Measurements from ENCODE around the gene GPR84. TPM values are rescaled to one million over a fixed set of nuclear protein-coding genes. Genes with fewer than 3 reads are reported as not detected.

Gene GPR84
- total and polyA plus RNA-seq, 2 donors (not counting 3 experiments of a cell fraction or from before 2014, with no cell fraction given), result not detected

GRCh38 chr12:54405106-54405505, 40.8 kb upstream of the GPR84 start:
- dilution Hi-C loops (cut with MboI; ENCODE audit: extremely low pct_ligation_motif_present, low sequenced_read_pairs), result no loop called here
- Histone ChIP-seq H3K4me1 (ENCODE audit: control insufficient read depth, extremely low read depth, insufficient read depth, low read length) (peaks cover 9% of the 10 kb centered on the region), H3K9ac (replicated peaks; ENCODE audit: extremely low read depth, insufficient read depth, low read length) (no peak overlapping the region), H3K79me2 (ENCODE audit: control insufficient read depth, insufficient read depth, low read length) (peaks cover 82% of the 10 kb centered on the region), H2AFZ (ENCODE audit: low read depth, low read length) (no peak overlapping the region), H3K9me3 (replicated peaks; ENCODE audit: control insufficient read depth, insufficient read depth, low read length) (no peaks in the 10 kb centered on the region), H4K20me1 (replicated peaks; ENCODE audit: control insufficient read depth, extremely low read depth, insufficient read depth, low read length) (no peaks in the 10 kb centered on the region), H3K4me3 (replicated peaks in 1 of 3; ENCODE audit: insufficient read depth in 1 of 3, low read depth in 1 of 3, low read length in 3 of 3) (no peak overlapping the region), H3K27me3 (ENCODE audit: control insufficient read depth in 2 of 2, insufficient read depth in 2 of 2, low read length in 2 of 2) (no peaks in the 10 kb centered on the region), H3K4me2 (ENCODE audit: insufficient read depth, low read length) (no peak overlapping the region), H3K36me3 (ENCODE audit: control insufficient read depth in 2 of 2, extremely low read depth in 1 of 2, insufficient read depth in 2 of 2, low read length in 2 of 2) (peaks cover 82 to 83% of the 10 kb centered on the region in 2 experiments), H3K9me1 (replicated peaks; ENCODE audit: control insufficient read depth, extremely low read depth, insufficient read depth, low read length) (no peaks in the 10 kb centered on the region), H3K27ac (ENCODE audit: insufficient read depth, low read depth, low read length) (no peak overlapping the region)
- no peak for FAIRE-seq
- TF ChIP-seq JUN (IDR thresholded peaks at IDR 0.05; ENCODE audit: borderline replicate concordance, insufficient read depth, insufficient read length, low read depth) (no peak), POLR2AphosphoS5 (IDR thresholded peaks at IDR 0.05; ENCODE audit: insufficient read depth, low read depth, low read length) (no peak), MYC (IDR thresholded peaks at IDR 0.05; ENCODE audit: low read depth, low read length) (no peak), EZH2 (IDR thresholded peaks at IDR 0.05; ENCODE audit: borderline replicate concordance, low read depth, low read length, severe bottlenecking) (no peak), CTCF (IDR thresholded peaks at IDR 0.05; ENCODE audit: extremely low read depth in 1 of 2, insufficient read depth in 1 of 2, low read depth in 1 of 2, low read length in 2 of 2) (no peak), POLR2A (IDR thresholded peaks at IDR 0.05; ENCODE audit: low read depth, low read length) (no peak), FOS (IDR thresholded peaks at IDR 0.05; ENCODE audit: borderline replicate concordance, insufficient read depth, low read length) (no peak), GATA2 (IDR thresholded peaks at IDR 0.05; ENCODE audit: insufficient read depth, insufficient read length, low read depth, low read length) (no peak)
- TF ChIP-seq, protein P1, sequence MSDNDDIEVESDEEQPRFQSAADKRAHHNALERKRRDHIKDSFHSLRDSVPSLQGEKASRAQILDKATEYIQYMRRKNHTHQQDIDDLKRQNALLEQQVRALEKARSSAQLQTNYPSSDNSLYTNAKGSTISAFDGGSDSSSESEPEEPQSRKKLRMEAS (IDR thresholded peaks at IDR 0.05; ENCODE audit: insufficient read depth, insufficient read length), result no peak
- no TSS peak for BruUV-seq (replicated peaks)
- intact Hi-C loops (cut with micrococcal nuclease), result no loop called here
- DNase-seq (ENCODE audit: low read depth, low spot score), result no peak
- CTCF ChIA-PET, result interaction anchor here (1.3 to 12.1 kb wide), 2 partner anchors 26 to 37 kb away, joined by 3 to 517 read pairs; no protein-coding TSS in a partner anchor
- POLR2A ChIA-PET, result no interaction called here

All from endothelial cell of umbilical vein (primary cell).